Ovary (tissue), 9 donors: ENCODE results near the gene ENOSF1. TPM values are rescaled to one million over a fixed set of nuclear protein-coding genes. Genes with fewer than 3 reads are reported as not detected.

Source experiments
- DNase-seq, 5 donors: peaks; one replicate each; pipeline ENCODE4 v3.0.0-alpha.2; 2019 to 2020
- H3K27ac ChIP-seq, 2 donors: fragments of 200-600 bp; one replicate each; pipeline versions ENCODE4 v1.5.1 to v1.8.0; 2019 to 2022
- H3K27me3 ChIP-seq: fragments of 200-600 bp; one replicate; pipeline ENCODE4 v1.8.0; 2022
- H3K36me3 ChIP-seq: fragments of 200-600 bp; sonication (generic); one replicate; pipeline ENCODE4 v1.5.1; 2019
- H3K4me1 ChIP-seq: one replicate; pipeline ENCODE4 v1.8.1; 2013; ENCODE audit warnings: mild to moderate bottlenecking, moderate library complexity; ENCODE audit not compliant: insufficient read depth
- H3K4me3 ChIP-seq: fragments of 200-600 bp; sonication (generic); one replicate; pipeline ENCODE4 v1.5.1; 2017
- H3K9me3 ChIP-seq, 2 donors: fragments of 200-600 bp in 1 of 2; sonication (generic) in 1 of 2; one replicate each; pipeline versions ENCODE4 v1.5.1 to v1.8.1; 2013 to 2019; ENCODE audit warnings: mild to moderate bottlenecking in 1 of 2, moderate library complexity in 1 of 2
- CTCF ChIP-seq, 3 donors: fragments of 450-650 bp in 2 of 3; fragments of 200-600 bp in 1 of 3; IDR thresholded peaks; one replicate each; pipeline versions ENCODE4 v1.5.1 to v1.8.0; 2016 to 2022; ENCODE audit warnings: antibody characterized with exemption in 3 of 3, mild to moderate bottlenecking in 1 of 3
- EP300 ChIP-seq: sonication (generic); formaldehyde crosslinking; IDR thresholded peaks from one replicate; pipeline ENCODE4 v1.6.1; 2017; ENCODE audit warnings: antibody characterized with exemption
- POLR2A ChIP-seq: fragments of 450-650 bp; IDR thresholded peaks from one replicate; pipeline ENCODE4 v1.6.1; 2017; ENCODE audit warnings: antibody characterized with exemption, mild to moderate bottlenecking, moderate library complexity
- WGBS, 3 donors: extraction: QIAGEN DNeasy Blood & Tissue Kit in 1 of 3; methylation state at CpG; one replicate each; pipeline versions ENCODE4 v1.1.5 to v1.1.7; 2013 to 2017; 5-methylcytosine and 5-hydroxymethylcytosine counted together
- intact Hi-C, 4 donors: fragments of 100-400 bp; cut with DNase I; formaldehyde crosslinking; loops; one replicate each; pipeline versions ENCODE4 v1.11.0 to v1.15.1; 2022 to 2023
- polyA plus RNA-seq, 2 donors: library from polyadenylated mRNA; stranded (reverse); fragments of 200-250 nt in 1 of 2; fragments of 350-450 nt in 1 of 2; fragmentation: Illumina TruSeq in 1 of 2; extraction: RNeasy Lipid Tissue Mini Kit (QIAGEN cat#74804) in 1 of 2; gene quantifications; one replicate each; pipeline ENCODE4 v1.2.3, GENCODE V29; 2013 to 2014
- total RNA-seq, 7 donors: library from RNA; depleted of rRNA in 2 of 7; stranded (reverse); fragments of >200 nt in 2 of 7; fragmentation: NEBNext Ultra II Directional in 3 of 7; extraction: Animal tissue kit (Norgen Biotek cat#: 25700) in 3 of 7; gene quantifications; one replicate each; pipeline versions ENCODE4 v1.1.0 to v1.2.4, GENCODE V29; 2016 to 2023
- donor health status: DM: no; HTN: no; CAD: no; lungs with moderate emphysema.
- donor health status: DM: no; HTN: no; CAD: no.
- donor health status: Bipolar disorder and iron deficiency.
- donor health status: DM: yes; HTN: yes; CAD: no.
- donor health status: DM: no; HTN: no; CAD: no.
- donor health status: DM: yes; HTN: yes; CAD: no.

Gene ENOSF1
- total and polyA plus RNA-seq, 9 donors: 29.2 to 94.9 (median 53.0) TPM

- intact Hi-C loops: loop anchor here in 2 of 4 donors (10.0 kb wide), 1 partner anchor 205 kb away; no protein-coding TSS in a partner anchor
- no peak for DNase-seq
- H3K36me3 ChIP-seq: no peaks in the 10 kb centered on the region
- no peaks in the 10 kb centered on the region for H3K9me3 ChIP-seq
- no peaks in the 10 kb centered on the region for H3K4me1 ChIP-seq
- H3K27me3 ChIP-seq: no peaks in the 10 kb centered on the region
- H3K27ac ChIP-seq: no peak overlapping the region
- no peak for TF ChIP-seq CTCF (IDR thresholded peaks at IDR 0.05)
- no peak for TF ChIP-seq POLR2A
- TF ChIP-seq EP300: no peak
- WGBS, 3 donors: 78 to 85% (median 81%) methylated on average over 6 of the region's 6 CpGs
- H3K4me3 ChIP-seq: no peak overlapping the region
Observed at GRCh38 chr18:629269-630150, 82.9 kb downstream of the ENOSF1 start.

- H3K4me1 ChIP-seq: no peaks in the 10 kb centered on the region
- no peaks in the 10 kb centered on the region for H3K9me3 ChIP-seq
- H3K36me3 ChIP-seq: no peaks in the 10 kb centered on the region
- no peak for TF ChIP-seq EP300
- no peak for TF ChIP-seq CTCF (IDR thresholded peaks at IDR 0.05)
- TF ChIP-seq POLR2A: no peak
- no peak for DNase-seq
- no peaks in the 10 kb centered on the region for H3K27me3 ChIP-seq
- H3K4me3 ChIP-seq: no peak overlapping the region
- intact Hi-C loops: loop anchor here in 2 of 4 donors (10.0 kb wide), 1 partner anchor 208 kb away; no protein-coding TSS in a partner anchor
- no peak overlapping the region for H3K27ac ChIP-seq
- 46 to 69% (median 60%) methylated on average over 2 of the region's 2 CpGs for WGBS, 3 donors
Observed at GRCh38 chr18:627231-627630, 85.2 kb downstream of the ENOSF1 start.

- WGBS, 3 donors: 51 to 63% (median 60%) methylated on average over 11 of the region's 11 CpGs
- peak; percentile 51 to 68 (median 62) for DNase-seq
- H3K27me3 ChIP-seq: no peaks in the 10 kb centered on the region
- no peak overlapping the region for H3K27ac ChIP-seq
- H3K9me3 ChIP-seq: no peaks in the 10 kb centered on the region
- no peaks in the 10 kb centered on the region for H3K36me3 ChIP-seq
- intact Hi-C loops: loop anchor here (5.0 to 10.0 kb wide), 3 partner anchors 208 to 342 kb away; no protein-coding TSS in a partner anchor
- no peaks in the 10 kb centered on the region for H3K4me1 ChIP-seq
- no peak overlapping the region for H3K4me3 ChIP-seq
- TF ChIP-seq CTCF (IDR thresholded peaks at IDR 0.05) (peak in 2 of 3 donors; percentile 12 to 15), EP300 (no peak)
Observed at GRCh38 chr18:623761-624620, 88.4 kb downstream of the ENOSF1 start.

- intact Hi-C loops: loop anchor here (5.0 to 10.0 kb wide), 3 partner anchors 210 to 340 kb away; no protein-coding TSS in a partner anchor
- H3K36me3 ChIP-seq: no peaks in the 10 kb centered on the region
- WGBS, 3 donors: 64 to 79% (median 70%) methylated on average over 6 of the region's 6 CpGs
Observed at GRCh38 chr18:622289-622688, 90.1 kb downstream of the ENOSF1 start.

More at GRCh38 chr18:622289-622688, 90.1 kb downstream of the ENOSF1 start:
- no peak overlapping the region for H3K4me3 ChIP-seq
- TF ChIP-seq CTCF (IDR thresholded peaks at IDR 0.05) (no peak), POLR2A (no peak), EP300 (no peak)
- no peaks in the 10 kb centered on the region for H3K4me1 ChIP-seq
- H3K27me3 ChIP-seq: no peaks in the 10 kb centered on the region
- no peaks in the 10 kb centered on the region for H3K9me3 ChIP-seq
- H3K27ac ChIP-seq: no peak overlapping the region
- no peak for DNase-seq
